ENCODE results near the gene TPRA1.

The TPRA1 gene

GRCh38 chr3:127525373-127525772 is 65.2 kb downstream of the TPRA1 start:
- peak; percentile 78 for ATAC-seq

DNA sequence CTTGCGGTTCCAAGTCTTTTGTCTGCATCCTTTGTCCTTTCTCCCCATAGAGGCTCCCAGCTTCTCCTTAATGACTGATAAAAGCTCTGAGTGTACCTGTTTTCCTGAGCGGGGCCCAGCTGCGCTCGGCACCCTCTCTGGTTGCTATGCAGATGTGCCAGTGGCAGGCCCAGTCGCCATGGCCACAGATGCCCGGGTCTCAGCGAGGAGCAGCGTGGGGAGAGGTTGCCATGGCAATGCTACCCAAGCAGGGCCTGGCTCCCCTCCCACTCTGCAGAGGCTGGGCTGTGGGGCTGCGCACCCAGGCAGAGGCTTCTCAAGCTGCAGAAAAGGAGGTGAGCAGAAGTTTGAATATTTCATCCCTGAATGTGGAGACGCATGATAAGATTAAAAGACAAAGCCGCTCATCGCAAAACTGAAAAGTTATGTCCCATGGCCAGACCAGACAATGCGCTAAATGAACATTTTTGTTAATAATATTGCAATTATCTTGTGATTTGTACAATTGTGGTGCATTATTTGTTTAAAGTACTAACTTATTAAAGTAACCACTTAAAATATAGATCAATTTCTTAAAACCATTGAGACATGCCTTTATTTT is 66.1 kb downstream of the TPRA1 start:
- ATAC-seq: no peak
- TF ChIP-seq, protein P1, sequence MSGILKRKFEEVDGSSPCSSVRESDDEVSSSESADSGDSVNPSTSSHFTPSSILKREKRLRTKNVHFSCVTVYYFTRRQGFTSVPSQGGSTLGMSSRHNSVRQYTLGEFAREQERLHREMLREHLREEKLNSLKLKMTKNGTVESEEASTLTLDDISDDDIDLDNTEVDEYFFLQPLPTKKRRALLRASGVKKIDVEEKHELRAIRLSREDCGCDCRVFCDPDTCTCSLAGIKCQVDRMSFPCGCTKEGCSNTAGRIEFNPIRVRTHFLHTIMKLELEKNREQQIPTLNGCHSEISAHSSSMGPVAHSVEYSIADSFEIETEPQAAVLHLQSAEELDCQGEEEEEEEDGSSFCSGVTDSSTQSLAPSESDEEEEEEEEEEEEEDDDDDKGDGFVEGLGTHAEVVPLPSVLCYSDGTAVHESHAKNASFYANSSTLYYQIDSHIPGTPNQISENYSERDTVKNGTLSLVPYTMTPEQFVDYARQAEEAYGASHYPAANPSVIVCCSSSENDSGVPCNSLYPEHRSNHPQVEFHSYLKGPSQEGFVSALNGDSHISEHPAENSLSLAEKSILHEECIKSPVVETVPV (CRISPR knock-in tag; IDR thresholded peaks at IDR 0.05): no peak
- TF ChIP-seq OSR1 (CRISPR knock-in tag; IDR thresholded peaks at IDR 0.05) (no peak), ARNTL (CRISPR knock-in tag; IDR thresholded peaks at IDR 0.05; ENCODE audit: borderline replicate concordance, low read depth) (no peak), TSHZ2 (CRISPR knock-in tag; IDR thresholded peaks at IDR 0.05) (no peak), ZNF70 (CRISPR knock-in tag; IDR thresholded peaks at IDR 0.05) (no peak), ISL1 (CRISPR knock-in tag; IDR thresholded peaks at IDR 0.05) (no peak), ZNF8 (CRISPR knock-in tag; IDR thresholded peaks at IDR 0.05) (no peak), ZC3H10 (CRISPR knock-in tag; IDR thresholded peaks at IDR 0.05) (no peak)

More at GRCh38 chr3:127525373-127525772, 65.2 kb downstream of the TPRA1 start:
- TF ChIP-seq CREB5 (CRISPR knock-in tag; IDR thresholded peaks at IDR 0.05; ENCODE audit: low read depth): no peak
- no peak for TF ChIP-seq CSDC2 (CRISPR knock-in tag; IDR thresholded peaks at IDR 0.05)
- no peak for TF ChIP-seq OSR1 (CRISPR knock-in tag; IDR thresholded peaks at IDR 0.05)
- TF ChIP-seq ZNF8 (CRISPR knock-in tag; IDR thresholded peaks at IDR 0.05): no peak
